GM19035 (cell line): ENCODE data around the gene FAM181A.

Source experiments
- ATAC-seq: cut with Tn5 transposase; IDR thresholded peaks from one replicate; pipeline ENCODE4 v1.9.1; 2021; ENCODE audit not compliant: unreplicated experiment

FAM181A gene

GRCh38 chr14:93977171-93977570 is 50.0 kb downstream of the FAM181A start:
- ATAC-seq = no peak

DNA sequence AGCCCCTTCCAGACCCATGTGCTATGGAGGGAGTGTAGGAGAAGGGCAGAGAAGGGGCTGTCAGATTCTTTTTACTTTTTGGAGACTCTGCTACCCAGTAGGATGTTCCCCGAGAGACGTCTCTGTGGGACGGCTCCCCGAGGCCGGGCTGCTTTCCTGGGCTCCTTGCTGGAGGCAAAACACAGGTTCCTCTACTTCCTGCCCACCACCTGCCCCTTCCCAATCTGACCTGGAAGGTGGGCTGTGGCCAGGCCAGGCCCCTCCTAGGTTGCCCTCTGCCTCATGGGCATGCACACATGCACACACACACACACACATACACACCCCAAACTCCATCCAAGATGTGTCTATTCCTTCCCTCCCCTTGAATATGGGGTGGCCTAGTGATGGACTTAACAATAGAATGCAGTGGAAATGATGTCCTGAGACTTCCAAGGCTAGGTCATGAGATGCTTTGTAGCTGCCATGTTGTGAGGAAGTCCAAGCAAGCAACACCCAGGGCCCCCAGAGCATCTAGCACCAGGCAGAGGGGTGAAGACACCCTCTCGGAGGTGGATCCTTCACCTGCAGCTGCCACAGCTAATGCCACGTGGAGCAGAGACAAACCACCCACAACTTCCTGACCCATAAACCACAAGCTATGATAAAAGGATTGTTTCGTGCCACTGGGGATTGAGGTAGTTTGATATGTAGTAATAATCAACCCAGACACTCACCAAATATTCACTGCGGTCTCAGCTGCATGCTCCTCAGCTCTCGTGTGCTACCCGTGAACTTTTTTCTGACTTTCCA is 50.8 kb downstream of the FAM181A start:
- ATAC-seq = peak; percentile 38

DNA sequence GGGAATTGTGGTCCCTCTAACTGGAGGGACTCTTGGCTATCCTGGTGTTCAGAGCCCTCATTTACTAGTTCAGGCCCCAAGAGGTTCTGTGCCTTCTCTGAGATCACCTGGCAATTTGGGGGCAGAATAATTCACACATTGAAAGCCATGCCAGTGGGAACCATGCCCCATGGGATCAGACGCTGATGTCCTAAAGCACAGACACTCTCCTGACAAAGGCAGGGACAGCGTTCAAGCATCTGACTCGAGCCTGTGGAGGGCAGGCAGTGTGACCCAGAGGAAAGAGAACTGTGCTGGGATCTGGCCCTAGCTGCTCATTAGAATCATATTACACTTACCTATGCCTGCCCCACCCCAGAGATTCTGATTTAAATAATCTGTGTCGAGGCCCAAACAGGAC is 51.6 kb downstream of the FAM181A start:
- no peak for ATAC-seq
